RWPE1 (cell line): Measurements from ENCODE around the gene PCDH15.

Experiments used
- CTCF ChIA-PET: fragments of 350-600 bp; sonication (Branson Sonifier 250); formaldehyde crosslinking; extraction: SDS; loops from one replicate; lab custom pipeline; 2021; lab: Yijun Ruan, JAX
- POLR2A ChIA-PET: fragments of 400-600 bp; formaldehyde crosslinking; extraction: SDS; loops from one replicate; lab custom pipeline; 2020; ENCODE audit warnings: antibody characterized with exemption; ENCODE audit not compliant: low non-redundant PET; lab: Yijun Ruan, JAX
- DNase-seq: peaks from one replicate; pipeline ENCODE4 v3.0.0; 2012; ENCODE audit warnings: low spot score
- H3K27ac ChIP-seq: fragments of 450-650 bp; 2 replicates; pipeline ENCODE4 v1.5.1; 2017
- CTCF ChIP-seq: fragments of 450-650 bp; conservative IDR thresholded peaks from 2 replicates; pipeline ENCODE4 v1.5.1; 2017; ENCODE audit warnings: low read depth, mild to moderate bottlenecking

Gene PCDH15

GRCh38 chr10:54728511-54728910, 72.5 kb downstream of the PCDH15 start:
- ChIA-PET CTCF (no interaction called here), POLR2A (no interaction called here)
- TF ChIP-seq CTCF = no peak
- H3K27ac ChIP-seq = no peak overlapping the region
- no peak for DNase-seq

- H3K27ac ChIP-seq = no peak overlapping the region
- DNase-seq = no peak
- POLR2A ChIA-PET = no interaction called here
- CTCF ChIA-PET = no interaction called here
- no peak for TF ChIP-seq CTCF
These were observed 79.0 kb downstream of the PCDH15 start for GRCh38 chr10:54722075-54722474.

DNA sequence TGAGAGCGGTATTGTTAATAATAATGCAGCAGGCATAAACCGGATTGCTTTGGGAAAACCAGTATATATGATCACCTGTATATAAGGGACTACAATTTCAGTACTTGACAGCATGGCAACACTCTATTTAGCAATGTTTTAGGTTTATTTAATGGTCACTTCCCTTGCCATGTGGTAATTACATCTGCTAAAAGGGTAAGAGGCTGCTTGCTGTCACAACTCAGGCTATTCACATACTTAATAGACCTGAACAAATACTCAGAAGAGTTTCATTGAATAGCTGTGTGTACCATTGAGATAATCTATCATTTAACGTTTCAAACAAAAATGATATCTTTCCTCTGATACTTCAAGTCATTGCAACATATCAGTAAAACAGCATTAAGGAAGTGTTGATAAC, 90.1 kb downstream of the PCDH15 start:
- no peak for TF ChIP-seq CTCF
- CTCF ChIA-PET = no interaction called here
- DNase-seq = no peak
- H3K27ac ChIP-seq = no peak overlapping the region
- POLR2A ChIA-PET = no interaction called here

DNA sequence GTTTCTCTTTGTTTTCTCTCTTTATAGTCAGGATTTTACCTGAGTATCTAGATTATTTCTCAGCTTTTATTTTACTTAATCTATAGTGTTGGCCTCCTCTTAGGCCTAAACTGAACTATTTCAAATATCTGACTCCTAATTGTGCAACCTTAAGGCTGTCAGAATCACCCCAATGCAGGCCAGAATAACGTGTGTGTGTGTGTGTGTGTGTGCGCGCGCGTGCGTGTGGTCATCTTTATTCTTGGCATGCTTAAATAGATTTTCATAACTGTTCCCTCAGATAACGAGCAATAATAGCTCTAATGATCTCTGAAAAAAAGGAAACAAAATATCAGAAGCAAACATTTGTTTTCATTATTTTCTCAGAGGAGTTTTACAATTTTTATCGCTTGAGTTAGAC, 92.4 kb downstream of the PCDH15 start:
- DNase-seq = no peak
- H3K27ac ChIP-seq = no peak overlapping the region
- CTCF ChIA-PET = interaction anchor here (0.7 kb wide), 1 partner anchor 177 kb away, joined by 3 read pairs; no protein-coding TSS in a partner anchor
- no peak for TF ChIP-seq CTCF
- POLR2A ChIA-PET = no interaction called here

DNA sequence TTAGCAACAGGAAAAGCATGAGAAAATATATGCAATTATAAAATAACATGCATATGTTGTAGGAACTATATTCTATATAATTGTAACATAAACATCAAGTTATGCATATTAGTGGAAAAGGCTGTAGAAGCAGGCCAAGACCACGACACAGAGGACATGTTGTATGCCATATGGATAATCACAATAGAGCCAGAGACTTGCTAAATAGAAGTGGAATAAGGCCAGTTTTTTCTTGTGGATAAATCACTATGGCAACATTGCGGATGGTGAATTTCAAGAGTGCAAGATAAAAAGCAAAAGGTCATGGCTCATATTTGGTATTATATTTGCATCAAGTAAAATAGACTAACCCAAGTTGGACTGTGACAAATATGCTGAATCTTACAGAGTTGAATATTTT, 93.0 kb downstream of the PCDH15 start:
- DNase-seq = no peak
- ChIA-PET POLR2A (no interaction called here), CTCF (no interaction called here)
- TF ChIP-seq CTCF = no peak
- no peak overlapping the region for H3K27ac ChIP-seq

- no peak for TF ChIP-seq CTCF
- CTCF ChIA-PET = interaction anchor here (0.8 kb wide), 1 partner anchor 128 kb away, joined by 3 read pairs; no protein-coding TSS in a partner anchor
- no peak for DNase-seq
- POLR2A ChIA-PET = no interaction called here
- H3K27ac ChIP-seq = no peak overlapping the region
These were observed 98.2 kb downstream of the PCDH15 start for GRCh38 chr10:54702583-54703485.
